ENCODE measurements around the gene NDUFB8. TPM values are rescaled to one million over a fixed set of nuclear protein-coding genes. Genes with fewer than 3 reads are reported as not detected.

The NDUFB8 gene
- total RNA-seq, 1 donor from 2014 or later, result 119 TPM

GRCh38 chr10:100535715-100536353 is 6.2 kb upstream of the NDUFB8 start, which contains the start of gene HIF1AN:
HIF1AN (plus strand) TSS chr10:100535943; CDS start chr10:100535959, 16 bp downstream.
- Histone ChIP-seq H3K27me3 (ENCODE audit: low read depth) (no peaks in the 10 kb centered on the region), H3K4me3 (peak within 1 kb of the TSS; percentile 88), H3K9me3 (no peaks in the 10 kb centered on the region), H3K4me1 (peaks cover 37% of the 10 kb centered on the region), H3K27ac (peak within 1 kb of the TSS; percentile 67), H3K36me3 (peaks cover 35% of the 10 kb centered on the region)
- peak; percentile 98 to 100 for ATAC-seq
- TF ChIP-seq CTCF (IDR thresholded peaks at IDR 0.05), result peak; percentile 88
- intact Hi-C loops (cut with DNase I), result no loop called here
- peak; percentile 95 for DNase-seq

GRCh38 chr10:100535338-100535714 is 5.7 kb upstream of the NDUFB8 start:
- H3K4me1 ChIP-seq, result peaks cover 38% of the 10 kb centered on the region
- H3K27ac ChIP-seq, result peak overlapping the region; percentile 67
- intact Hi-C loops (cut with DNase I), result no loop called here
- peak overlapping the region; percentile 88 for H3K4me3 ChIP-seq
- no peaks in the 10 kb centered on the region for H3K9me3 ChIP-seq
- TF ChIP-seq CTCF (IDR thresholded peaks at IDR 0.05), result no peak
- DNase-seq (no peak), ATAC-seq (peak in 1 of 2 donors; percentile 2)
- H3K27me3 ChIP-seq (ENCODE audit: low read depth), result no peaks in the 10 kb centered on the region
- H3K36me3 ChIP-seq, result peaks cover 30% of the 10 kb centered on the region

GRCh38 chr10:100534726-100535125 is 5.1 kb upstream of the NDUFB8 start:
- DNase-seq (no peak), ATAC-seq (no peak)
- Histone ChIP-seq H3K4me3 (no peak overlapping the region), H3K9me3 (no peaks in the 10 kb centered on the region), H3K4me1 (peaks cover 43% of the 10 kb centered on the region), H3K36me3 (peaks cover 24% of the 10 kb centered on the region), H3K27me3 (ENCODE audit: low read depth) (no peaks in the 10 kb centered on the region), H3K27ac (no peak overlapping the region)
- no peak for TF ChIP-seq CTCF (IDR thresholded peaks at IDR 0.05)
- intact Hi-C loops (cut with DNase I), result no loop called here

GRCh38 chr10:100531761-100532160 is 2.1 kb upstream of the NDUFB8 start:
- peaks cover 36% of the 10 kb centered on the region for H3K4me1 ChIP-seq
- DNase-seq (no peak), ATAC-seq (no peak)
- H3K27ac ChIP-seq, result no peak overlapping the region
- H3K4me3 ChIP-seq, result no peak overlapping the region
- intact Hi-C loops (cut with DNase I), result no loop called here
- TF ChIP-seq CTCF (IDR thresholded peaks at IDR 0.05), result no peak
- H3K9me3 ChIP-seq, result no peaks in the 10 kb centered on the region
- H3K27me3 ChIP-seq (ENCODE audit: low read depth), result no peaks in the 10 kb centered on the region
- H3K36me3 ChIP-seq, result peaks cover 6% of the 10 kb centered on the region

GRCh38 chr10:100528921-100529474 is 673 bp downstream of the NDUFB8 start:
- Histone ChIP-seq H3K27ac (peak overlapping the region; percentile 78), H3K36me3 (peaks cover 32% of the 10 kb centered on the region), H3K27me3 (ENCODE audit: low read depth) (no peaks in the 10 kb centered on the region), H3K4me1 (peaks cover 19% of the 10 kb centered on the region), H3K9me3 (no peaks in the 10 kb centered on the region), H3K4me3 (peak overlapping the region; percentile 90)
- no peak for ATAC-seq
- TF ChIP-seq CTCF (IDR thresholded peaks at IDR 0.05), result no peak
- DNase-seq, result peak; percentile 46
- intact Hi-C loops (cut with DNase I), result no loop called here

All from lower lobe of right lung (tissue), 2 donors.